COR-L47 (cell line): ENCODE results near the gene CCDC60.
A peak's percentile ranks its signal among the peaks of the same experiment; 100 is the strongest.

ENCODE experiments used
- DNase-seq: peaks from one replicate; lab custom pipeline; 2025; lab: John Stamatoyannopoulos, UW

Gene CCDC60

GRCh38 chr12:119334430-119335170 is at the start of gene CCDC60:
Gene CCDC60, plus strand, starts transcription at chr12:119334729. Its CDS starts 448 bp downstream, at chr12:119335177.
- DNase-seq = no peak

- DNase-seq = peak; percentile 85
These were observed 46.0 kb upstream of the CCDC60 start for GRCh38 chr12:119288576-119288975.

- DNase-seq = no peak
These were observed 41.5 kb upstream of the CCDC60 start for GRCh38 chr12:119292893-119293630.

GRCh38 chr12:119294211-119294610 is 40.3 kb upstream of the CCDC60 start:
- no peak for DNase-seq

- no peak for DNase-seq
These were observed 38.0 kb upstream of the CCDC60 start for GRCh38 chr12:119296535-119296934.

- DNase-seq = no peak
These were observed 35.4 kb upstream of the CCDC60 start for GRCh38 chr12:119299130-119299529.

GRCh38 chr12:119301379-119301778 is 33.1 kb upstream of the CCDC60 start:
- DNase-seq = no peak

- DNase-seq = peak; percentile 22
These were observed 32.0 kb upstream of the CCDC60 start for GRCh38 chr12:119302451-119303080.

GRCh38 chr12:119306593-119306992 is 27.9 kb upstream of the CCDC60 start:
- no peak for DNase-seq

GRCh38 chr12:119307747-119308146 is 26.8 kb upstream of the CCDC60 start:
- DNase-seq = no peak

- DNase-seq = no peak
These were observed 25.6 kb upstream of the CCDC60 start for GRCh38 chr12:119308708-119309456.

- no peak for DNase-seq
These were observed 22.7 kb upstream of the CCDC60 start for GRCh38 chr12:119311878-119312277.

- no peak for DNase-seq
These were observed 21.6 kb upstream of the CCDC60 start for GRCh38 chr12:119312904-119313303.

- no peak for DNase-seq
These were observed 20.2 kb upstream of the CCDC60 start for GRCh38 chr12:119314290-119314689.

GRCh38 chr12:119319638-119320037 is 14.9 kb upstream of the CCDC60 start:
- no peak for DNase-seq

- DNase-seq = no peak
These were observed 13.9 kb upstream of the CCDC60 start for GRCh38 chr12:119320678-119321077.

- DNase-seq = no peak
These were observed 12.2 kb upstream of the CCDC60 start for GRCh38 chr12:119322301-119322723.

GRCh38 chr12:119325813-119326212 is 8.7 kb upstream of the CCDC60 start:
- no peak for DNase-seq

- no peak for DNase-seq
These were observed 8.2 kb upstream of the CCDC60 start for GRCh38 chr12:119326341-119326740.

GRCh38 chr12:119327471-119327870 is 7.1 kb upstream of the CCDC60 start:
- DNase-seq = no peak

- peak; percentile 25 for DNase-seq
These were observed 6.4 kb upstream of the CCDC60 start for GRCh38 chr12:119328111-119328510.
